B cell (primary cell): ENCODE results near the gene EPG5.

Experiments used
- CTCF ChIP-seq: fragments of 200-600 bp; IDR thresholded peaks from one replicate; pipeline ENCODE4 v1.8.0; 2022; ENCODE audit warnings: antibody characterized with exemption, mild to moderate bottlenecking
- EZH2 ChIP-seq: IDR thresholded peaks from 2 replicates; pipeline ENCODE4 v1.6.1; 2012; ENCODE audit warnings: borderline replicate concordance, low read depth, mild to moderate bottlenecking, moderate library complexity, low read length; ENCODE audit not compliant: insufficient read depth, poor library complexity, severe bottlenecking

- TF ChIP-seq CTCF (no peak), EZH2 (no peak)
Observed at GRCh38 chr18:45926085-45926484, 41.0 kb downstream of the EPG5 start.
